RWPE2 (cell line): ENCODE data around the gene NR2F1-AS1.

ENCODE experiments used
- ATAC-seq: fragments of 200-7000 bp; cut with Tn5 transposase; 3 replicates; pipeline ENCODE4 v1.9.1; 2021; ENCODE audit warnings: low read depth
- DNase-seq: peaks from one replicate; pipeline ENCODE4 v3.0.0-alpha.2; 2020; ENCODE audit warnings: low spot score
- H3K27ac ChIP-seq: fragments of 450-650 bp; 2 replicates; pipeline ENCODE4 v1.5.1; 2017; ENCODE audit warnings: mild to moderate bottlenecking; ENCODE audit not compliant: poor library complexity, severe bottlenecking
- H3K27me3 ChIP-seq: fragments of 250-450 bp; sonication (Bioruptor Pico); 2 replicates; pipeline ENCODE4 v1.5.1; 2021; ENCODE audit warnings: mild to moderate bottlenecking, moderate library complexity; ENCODE audit not compliant: insufficient read depth, poor library complexity, severe bottlenecking
- H3K36me3 ChIP-seq: fragments of 250-450 bp; sonication (Bioruptor Pico); 2 replicates; pipeline ENCODE4 v1.5.1; 2020; ENCODE audit warnings: low read depth, mild to moderate bottlenecking, moderate library complexity
- H3K4me1 ChIP-seq: fragments of 250-450 bp; sonication (Bioruptor Pico); 2 replicates; pipeline ENCODE4 v1.5.1; 2021; ENCODE audit warnings: mild to moderate bottlenecking, moderate library complexity; ENCODE audit not compliant: insufficient read depth, poor library complexity, severe bottlenecking
- H3K4me3 ChIP-seq: fragments of 250-450 bp; sonication (Bioruptor Pico); 2 replicates; pipeline ENCODE4 v1.5.1; 2021; ENCODE audit warnings: mild to moderate bottlenecking, moderate library complexity; ENCODE audit not compliant: severe bottlenecking
- H3K9me3 ChIP-seq: fragments of 250-450 bp; sonication (Bioruptor Pico); 2 replicates; pipeline ENCODE4 v1.5.1; 2021; ENCODE audit warnings: mild to moderate bottlenecking, moderate library complexity; ENCODE audit not compliant: severe bottlenecking
- CTCF ChIP-seq: fragments of 450-650 bp; IDR thresholded peaks from one replicate; pipeline ENCODE4 v1.5.1; 2017; ENCODE audit warnings: mild to moderate bottlenecking, moderate library complexity; ENCODE audit not compliant: poor library complexity, severe bottlenecking

Gene NR2F1-AS1

DNA sequence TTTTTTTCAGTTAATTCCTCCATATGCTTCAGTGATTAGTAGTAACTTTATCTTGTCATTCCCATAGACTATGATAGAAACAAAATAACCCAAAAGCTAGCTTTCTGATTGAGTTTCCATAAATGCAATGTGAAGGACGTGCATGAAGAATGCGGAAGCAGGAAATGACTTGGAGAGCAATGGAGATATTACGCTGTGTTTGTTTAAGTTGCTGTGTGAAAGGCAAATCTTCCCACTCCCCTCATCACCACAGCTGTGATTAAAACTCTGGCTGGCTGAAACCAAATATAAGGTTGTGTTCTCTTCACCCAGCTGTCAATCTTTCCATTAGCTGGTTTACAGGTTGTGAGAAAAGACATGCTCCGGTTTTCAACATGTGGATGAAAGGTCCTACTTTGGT is 83.9 kb downstream of the NR2F1-AS1 start:
- DNase-seq (no peak), ATAC-seq (no peak)
- H3K9me3 ChIP-seq: no peaks in the 10 kb centered on the region
- H3K4me3 ChIP-seq: no peak overlapping the region
- H3K4me1 ChIP-seq: no peaks in the 10 kb centered on the region
- H3K27me3 ChIP-seq: no peaks in the 10 kb centered on the region
- H3K36me3 ChIP-seq: no peaks in the 10 kb centered on the region
- H3K27ac ChIP-seq: no peak overlapping the region
- no peak for TF ChIP-seq CTCF

DNA sequence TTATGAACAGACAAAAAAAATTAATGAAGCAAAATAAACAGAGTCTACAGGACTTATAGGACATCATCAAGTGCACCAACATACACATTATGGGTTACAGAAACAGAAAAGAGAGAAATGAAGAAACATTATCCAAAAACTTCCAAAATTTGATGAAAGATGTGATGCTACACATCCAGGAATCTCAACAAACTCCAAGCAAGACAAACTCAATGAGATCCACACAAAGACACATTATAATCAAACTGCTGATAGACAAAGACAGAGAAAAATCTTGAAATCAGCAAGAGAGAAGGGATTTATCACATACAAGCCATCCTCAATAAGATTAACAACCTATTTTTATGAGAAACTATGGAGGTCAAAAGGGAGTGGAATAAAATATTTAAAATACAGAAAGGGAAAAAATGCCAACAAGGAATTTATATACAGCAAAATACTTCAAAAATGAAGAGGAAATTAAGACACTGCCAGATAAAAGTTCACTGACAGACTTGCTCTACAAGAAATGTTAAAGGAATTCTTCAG is 101.0 kb downstream of the NR2F1-AS1 start:
- Histone ChIP-seq H3K36me3 (no peaks in the 10 kb centered on the region), H3K9me3 (peaks cover 4% of the 10 kb centered on the region), H3K4me1 (no peaks in the 10 kb centered on the region), H3K27me3 (no peaks in the 10 kb centered on the region), H3K4me3 (no peak overlapping the region), H3K27ac (no peak overlapping the region)
- ATAC-seq: no peak
- DNase-seq: no peak
- no peak for TF ChIP-seq CTCF

DNA sequence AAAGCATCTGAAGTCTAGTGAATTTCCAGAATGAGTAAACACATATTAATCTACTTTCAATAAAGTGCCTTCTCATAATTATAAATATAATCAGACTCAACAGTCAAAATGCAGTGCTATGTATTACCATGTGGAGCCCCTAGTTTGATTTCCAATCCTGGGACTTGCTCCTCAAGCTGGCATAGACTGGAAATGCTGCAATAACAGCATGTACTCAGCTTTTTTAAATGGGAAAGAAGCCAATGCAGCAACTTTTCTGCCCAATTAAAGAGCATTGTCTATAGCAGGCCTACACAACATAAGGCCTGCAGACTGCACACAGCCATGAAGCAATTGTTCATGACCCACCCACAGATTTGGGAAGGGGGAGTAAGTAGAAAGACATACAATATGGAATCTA is 103.2 kb downstream of the NR2F1-AS1 start:
- no peak for TF ChIP-seq CTCF
- Histone ChIP-seq H3K27ac (no peak overlapping the region), H3K9me3 (peaks cover 4% of the 10 kb centered on the region), H3K4me3 (no peak overlapping the region), H3K27me3 (no peaks in the 10 kb centered on the region), H3K4me1 (no peaks in the 10 kb centered on the region), H3K36me3 (no peaks in the 10 kb centered on the region)
- ATAC-seq: no peak
- no peak for DNase-seq

GRCh38 chr5:93476251-93476742 is 104.7 kb downstream of the NR2F1-AS1 start:
- H3K4me3 ChIP-seq: no peak overlapping the region
- H3K27me3 ChIP-seq: no peaks in the 10 kb centered on the region
- H3K36me3 ChIP-seq: no peaks in the 10 kb centered on the region
- H3K9me3 ChIP-seq: peaks cover 4% of the 10 kb centered on the region
- H3K27ac ChIP-seq: no peak overlapping the region
- ATAC-seq: peak; percentile 56; the same call in 1 of the 3 replicates
- no peak for TF ChIP-seq CTCF
- H3K4me1 ChIP-seq: no peaks in the 10 kb centered on the region
- DNase-seq: no peak

DNA sequence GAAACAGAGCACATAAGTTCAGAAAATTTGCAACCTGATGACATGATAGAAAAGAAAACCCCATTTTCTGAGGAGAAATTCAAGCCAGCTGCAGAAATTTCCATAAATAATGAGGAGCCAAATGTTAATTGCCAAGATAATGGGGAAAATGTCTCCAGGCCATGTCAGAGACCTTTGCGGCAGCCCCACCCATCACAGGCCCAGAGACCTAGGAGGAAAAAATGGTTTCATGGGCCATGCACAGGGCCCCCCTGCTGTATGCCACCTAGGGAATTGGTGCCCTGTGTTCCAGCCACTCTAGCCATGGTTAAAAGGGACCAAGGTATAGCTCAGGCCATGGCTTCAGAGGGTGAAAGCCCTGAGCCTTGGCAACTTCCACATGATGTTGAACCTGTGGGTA is 118.1 kb downstream of the NR2F1-AS1 start:
- no peak for TF ChIP-seq CTCF
- Histone ChIP-seq H3K36me3 (no peaks in the 10 kb centered on the region), H3K4me3 (no peak overlapping the region), H3K4me1 (no peaks in the 10 kb centered on the region), H3K9me3 (peaks cover 11% of the 10 kb centered on the region), H3K27me3 (no peaks in the 10 kb centered on the region), H3K27ac (no peak overlapping the region)
- ATAC-seq: no peak
- no peak for DNase-seq
